GM23338 (cell line): ENCODE measurements around the gene PARP14. TPM values are rescaled to one million over a fixed set of nuclear protein-coding genes. Genes with fewer than 3 reads are reported as not detected.

ENCODE experiments used
- ATAC-seq: fragments of 200-7000 bp; cut with Tn5 transposase; 3 replicates; pipeline ENCODE4 v1.9.1; 2020
- DNase-seq: peaks from one replicate; pipeline ENCODE4 v3.0.0-alpha.2; 2015; ENCODE audit warnings: low spot score
- H2AFZ ChIP-seq: fragments of 200-600 bp; sonication (generic); 2 replicates; pipeline ENCODE4 v1.8.0; 2016; ENCODE audit warnings: antibody characterized with exemption, mild to moderate bottlenecking, moderate library complexity
- H3F3A ChIP-seq: fragments of 200-600 bp; sonication (generic); replicated peaks from 2 replicates; pipeline ENCODE4 v1.8.0; 2017; ENCODE audit warnings: antibody characterized with exemption, mixed run types, low read depth
- H3K27ac ChIP-seq: fragments of 200-600 bp; sonication (generic); 2 replicates; pipeline ENCODE4 v1.6.1; 2016; ENCODE audit warnings: low read depth
- H3K27me3 ChIP-seq: fragments of 200-600 bp; sonication (generic); 2 replicates; pipeline ENCODE4 v1.8.0; 2016; ENCODE audit warnings: mild to moderate bottlenecking, mixed run types, moderate library complexity; ENCODE audit not compliant: insufficient read depth
- H3K36me3 ChIP-seq: fragments of 200-600 bp; sonication (generic); 2 replicates; pipeline ENCODE4 v1.8.0; 2016; ENCODE audit warnings: mild to moderate bottlenecking; ENCODE audit not compliant: insufficient read depth
- H3K4me1 ChIP-seq: fragments of 200-600 bp; sonication (generic); 2 replicates; pipeline ENCODE4 v1.8.0; 2016; ENCODE audit warnings: mild to moderate bottlenecking, moderate library complexity; ENCODE audit not compliant: insufficient read depth
- H3K4me2 ChIP-seq: fragments of 200-600 bp; sonication (generic); 2 replicates; pipeline ENCODE4 v1.7.1; 2017; ENCODE audit warnings: mixed run types
- H3K4me3 ChIP-seq: fragments of 200-600 bp; sonication (generic); 2 replicates; pipeline ENCODE4 v1.6.1; 2016; ENCODE audit warnings: mixed run types
- H3K79me2 ChIP-seq: fragments of 200-600 bp; sonication (generic); replicated peaks from 2 replicates; pipeline ENCODE4 v1.8.0; 2017; ENCODE audit warnings: mild to moderate bottlenecking; ENCODE audit not compliant: insufficient read depth
- H3K9me2 ChIP-seq: fragments of 200-600 bp; sonication (generic); 2 replicates; pipeline ENCODE4 v1.8.0; 2017; ENCODE audit not compliant: insufficient read depth
- H4K20me1 ChIP-seq: fragments of 200-600 bp; sonication (generic); replicated peaks from 2 replicates; pipeline ENCODE4 v1.8.0; 2017; ENCODE audit warnings: mild to moderate bottlenecking; ENCODE audit not compliant: insufficient read depth
- H3K27ac Mint-ChIP-seq: 2 replicates; pipeline ENCODE4 v1.8.0; 2020; ENCODE audit warnings: inconsistent platforms, mild to moderate bottlenecking, moderate library complexity, mixed read lengths
- H3K27me3 Mint-ChIP-seq: 3 replicates; pipeline ENCODE4 v1.8.0; 2022; ENCODE audit warnings: low read depth, mild to moderate bottlenecking, moderate library complexity, mixed read lengths, inconsistent platforms; ENCODE audit not compliant: insufficient read depth, poor library complexity
- H3K36me3 Mint-ChIP-seq: 3 replicates; pipeline ENCODE4 v1.8.0; 2021; ENCODE audit warnings: low read depth, mild to moderate bottlenecking, inconsistent platforms, moderate library complexity, mixed read lengths
- H3K4me1 Mint-ChIP-seq: 3 replicates; pipeline ENCODE4 v1.8.0; 2020; ENCODE audit warnings: mild to moderate bottlenecking, inconsistent platforms, mixed read lengths
- H3K4me3 Mint-ChIP-seq: 3 replicates; pipeline ENCODE4 v1.8.0; 2021; ENCODE audit warnings: moderate library complexity, mild to moderate bottlenecking, inconsistent platforms, mixed read lengths
- H3K9me3 Mint-ChIP-seq: 3 replicates; pipeline ENCODE4 v1.8.0; 2020; ENCODE audit warnings: moderate library complexity, mild to moderate bottlenecking, inconsistent platforms, mixed read lengths
- CREB1 ChIP-seq: fragments of 250-450 bp; sonication (Bioruptor Pico); IDR thresholded peaks from 2 replicates; pipeline ENCODE4 v1.5.0; 2020; ENCODE audit warnings: low read depth, mild to moderate bottlenecking, moderate library complexity
- ETS1 ChIP-seq: IDR thresholded peaks from 2 replicates; pipeline ENCODE4 v1.6.1; 2016; ENCODE audit warnings: antibody characterized with exemption
- EZH2 ChIP-seq: fragments of 200-600 bp; sonication (generic); IDR thresholded peaks from one replicate; pipeline ENCODE4 v1.8.0; 2017; ENCODE audit warnings: antibody characterized with exemption, mild to moderate bottlenecking, low read depth; ENCODE audit not compliant: unreplicated experiment
- JUNB ChIP-seq: IDR thresholded peaks from one replicate; pipeline ENCODE4 v1.6.1; 2016; ENCODE audit warnings: antibody characterized with exemption; ENCODE audit not compliant: unreplicated experiment
- NANOG ChIP-seq: IDR thresholded peaks from 2 replicates; pipeline ENCODE4 v1.6.1; 2016; ENCODE audit warnings: antibody characterized with exemption, borderline replicate concordance
- POLR2AphosphoS5 ChIP-seq: IDR thresholded peaks from 2 replicates; pipeline ENCODE4 v1.6.1; 2016; ENCODE audit warnings: antibody characterized with exemption, low read depth
- ZNF331 ChIP-seq: fragments of 250-450 bp; sonication (Bioruptor Pico); IDR thresholded peaks from 2 replicates; pipeline ENCODE4 v1.5.0; 2020; ENCODE audit warnings: low read depth, mild to moderate bottlenecking, moderate library complexity
- ZNF462 ChIP-seq: fragments of 250-450 bp; sonication (Bioruptor Pico); IDR thresholded peaks from 2 replicates; pipeline ENCODE4 v1.5.0; 2020; ENCODE audit warnings: mild to moderate bottlenecking, moderate library complexity
- polyA plus RNA-seq: library from polyadenylated mRNA; unstranded; fragments of >200 nt; fragmentation: Nextera tagmentation; extraction: Ambion mirVana; gene quantifications from 2 replicates; pipeline ENCODE4 v1.2.1, GENCODE V29; 2016
- total RNA-seq: library from RNA; depleted of rRNA; stranded (reverse); fragments of >200 nt; shearing (Covaris generic); gene quantifications from 2 replicates; pipeline ENCODE4 v1.2.3, GENCODE V29; 2014

Gene PARP14
- total and polyA plus RNA-seq, 2 experiments from 2014 or later: 7.8 to 26.0 TPM

GRCh38 chr3:122695927-122696561 is 15.4 kb downstream of the PARP14 start:
- TF ChIP-seq ZNF331 (CRISPR knock-in tag) (no peak), EZH2 (no peak), ETS1 (no peak), JUNB (no peak)
- no peaks in the 10 kb centered on the region for H3K4me1 Mint-ChIP-seq
- no peak overlapping the region for H2AFZ ChIP-seq
- H3K9me2 ChIP-seq: no peaks in the 10 kb centered on the region
- ATAC-seq (no peak), DNase-seq (no peak)
- H3F3A ChIP-seq: no peaks in the 10 kb centered on the region
- no peaks in the 10 kb centered on the region for H3K27me3 ChIP-seq
- H3K36me3 Mint-ChIP-seq: peaks cover 2% of the 10 kb centered on the region; the same call in 1 of the 3 replicates
- H3K79me2 ChIP-seq: no peaks in the 10 kb centered on the region
- H3K4me2 ChIP-seq: no peak overlapping the region
- no peak overlapping the region for H3K27ac Mint-ChIP-seq
- no peaks in the 10 kb centered on the region for H3K9me3 Mint-ChIP-seq
- H3K27me3 Mint-ChIP-seq: no peaks in the 10 kb centered on the region
- no peaks in the 10 kb centered on the region for H4K20me1 ChIP-seq
- no peak overlapping the region for H3K27ac ChIP-seq
- H3K4me1 ChIP-seq: no peaks in the 10 kb centered on the region
- no peaks in the 10 kb centered on the region; the same call in none of the 2 replicates for H3K36me3 ChIP-seq
- H3K4me3 Mint-ChIP-seq: no peak overlapping the region
- no peak overlapping the region for H3K4me3 ChIP-seq

GRCh38 chr3:122697952-122698620 is 17.4 kb downstream of the PARP14 start:
- no peak overlapping the region for H2AFZ ChIP-seq
- Mint-ChIP-seq H3K36me3 (peaks cover 2% of the 10 kb centered on the region; the same call in 1 of the 3 replicates), H3K4me1 (no peaks in the 10 kb centered on the region), H3K27ac (no peak overlapping the region), H3K9me3 (no peaks in the 10 kb centered on the region), H3K27me3 (no peaks in the 10 kb centered on the region), H3K4me3 (no peak overlapping the region)
- no peaks in the 10 kb centered on the region; the same call in 1 of the 2 replicates for H3K36me3 ChIP-seq
- H4K20me1 ChIP-seq: no peaks in the 10 kb centered on the region
- no peaks in the 10 kb centered on the region for H3F3A ChIP-seq
- no peaks in the 10 kb centered on the region for H3K27me3 ChIP-seq
- H3K4me3 ChIP-seq: no peak overlapping the region
- no peak for ATAC-seq
- H3K9me2 ChIP-seq: no peaks in the 10 kb centered on the region
- no peak for DNase-seq
- no peaks in the 10 kb centered on the region for H3K4me1 ChIP-seq
- no peak overlapping the region for H3K4me2 ChIP-seq
- H3K27ac ChIP-seq: no peak overlapping the region
- TF ChIP-seq ZNF462 (no peak), NANOG (no peak), JUNB (no peak), ETS1 (no peak), CREB1 (CRISPR knock-in tag) (no peak), POLR2AphosphoS5 (no peak)
- no peaks in the 10 kb centered on the region for H3K79me2 ChIP-seq
